Measurements from ENCODE around the gene TRAPPC11.

The TRAPPC11 gene

DNA sequence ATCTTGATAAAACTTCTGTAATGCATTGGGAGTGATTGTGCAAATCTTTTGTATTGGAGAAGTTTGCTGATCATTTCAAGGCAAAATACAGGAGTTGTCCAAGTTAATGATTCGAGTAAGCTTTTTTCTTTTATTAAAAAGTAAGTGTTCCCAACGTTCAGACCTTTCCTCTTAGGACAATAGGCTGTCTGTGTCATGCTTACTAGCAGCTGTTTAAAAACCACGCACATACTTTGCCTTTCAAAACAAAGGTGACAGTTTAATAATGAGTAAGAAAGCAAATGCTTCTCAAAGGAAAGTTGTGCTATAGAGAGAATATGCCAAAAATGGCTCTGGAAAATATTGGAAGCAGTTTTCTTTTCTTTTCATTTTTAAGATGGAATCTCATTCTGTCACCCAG is 11.2 kb downstream of the TRAPPC11 start:
- no peak overlapping the region for H3K4me3 ChIP-seq (ENCODE audit: low read depth, low read length)
- TF ChIP-seq, protein P1, sequence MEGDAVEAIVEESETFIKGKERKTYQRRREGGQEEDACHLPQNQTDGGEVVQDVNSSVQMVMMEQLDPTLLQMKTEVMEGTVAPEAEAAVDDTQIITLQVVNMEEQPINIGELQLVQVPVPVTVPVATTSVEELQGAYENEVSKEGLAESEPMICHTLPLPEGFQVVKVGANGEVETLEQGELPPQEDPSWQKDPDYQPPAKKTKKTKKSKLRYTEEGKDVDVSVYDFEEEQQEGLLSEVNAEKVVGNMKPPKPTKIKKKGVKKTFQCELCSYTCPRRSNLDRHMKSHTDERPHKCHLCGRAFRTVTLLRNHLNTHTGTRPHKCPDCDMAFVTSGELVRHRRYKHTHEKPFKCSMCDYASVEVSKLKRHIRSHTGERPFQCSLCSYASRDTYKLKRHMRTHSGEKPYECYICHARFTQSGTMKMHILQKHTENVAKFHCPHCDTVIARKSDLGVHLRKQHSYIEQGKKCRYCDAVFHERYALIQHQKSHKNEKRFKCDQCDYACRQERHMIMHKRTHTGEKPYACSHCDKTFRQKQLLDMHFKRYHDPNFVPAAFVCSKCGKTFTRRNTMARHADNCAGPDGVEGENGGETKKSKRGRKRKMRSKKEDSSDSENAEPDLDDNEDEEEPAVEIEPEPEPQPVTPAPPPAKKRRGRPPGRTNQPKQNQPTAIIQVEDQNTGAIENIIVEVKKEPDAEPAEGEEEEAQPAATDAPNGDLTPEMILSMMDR (IDR thresholded peaks at IDR 0.05; ENCODE audit: low read depth, low read length), result no peak

DNA sequence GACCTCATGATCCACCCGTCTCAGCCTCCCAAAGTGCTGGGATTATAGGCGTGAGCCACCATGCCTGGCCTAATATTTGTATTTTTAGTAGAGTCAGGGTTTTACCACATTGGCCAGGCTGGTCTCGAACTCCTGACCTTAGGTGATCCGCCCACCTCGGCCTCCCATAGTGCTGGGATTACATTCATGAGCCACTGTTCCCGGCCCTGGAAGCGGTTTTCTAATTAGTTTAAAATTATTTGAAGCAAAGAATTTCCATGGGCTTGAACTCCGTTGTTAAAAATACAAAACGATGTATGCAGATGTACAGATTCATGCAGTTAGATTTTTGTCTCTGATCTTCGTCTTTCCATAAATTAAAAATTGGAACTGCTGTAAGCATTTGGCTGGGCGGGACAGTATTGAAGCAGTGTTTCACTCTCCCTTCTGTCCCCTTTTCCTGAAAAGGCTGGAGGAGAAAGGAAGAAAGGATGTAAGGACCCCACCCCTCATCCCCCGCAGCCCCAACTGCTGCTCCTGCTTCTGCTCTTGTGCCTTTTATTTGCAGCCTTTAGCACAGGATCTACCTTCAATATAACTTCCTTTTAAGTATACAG is 12.0 kb downstream of the TRAPPC11 start:
- TF ChIP-seq, protein P1 (IDR thresholded peaks at IDR 0.05; ENCODE audit: low read depth, low read length), result no peak
- H3K4me3 ChIP-seq (ENCODE audit: low read depth, low read length), result no peak overlapping the region

GRCh38 chr4:183674153-183674552 is 15.1 kb downstream of the TRAPPC11 start:
- TF ChIP-seq, protein P1 (IDR thresholded peaks at IDR 0.05; ENCODE audit: low read depth, low read length), result no peak
- H3K4me3 ChIP-seq (ENCODE audit: low read depth, low read length), result no peak overlapping the region

DNA sequence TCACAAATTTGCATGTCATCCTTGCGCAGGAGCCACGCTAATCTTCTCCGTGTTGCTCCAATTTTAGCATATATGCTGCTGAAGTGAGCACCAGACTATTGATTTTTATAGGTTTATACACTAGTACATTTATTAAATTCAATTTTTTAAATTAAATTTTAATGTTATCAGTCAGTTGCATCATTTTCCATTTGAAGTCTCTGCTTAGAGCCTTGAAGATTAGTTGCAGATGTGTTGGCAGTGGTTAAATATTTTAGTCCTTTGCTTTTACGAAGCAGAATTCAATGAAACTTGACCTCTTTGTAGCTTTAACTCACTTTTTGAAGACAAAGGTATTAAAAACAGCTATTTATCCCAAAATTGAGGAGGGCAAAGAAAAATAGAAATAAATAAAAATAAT is 16.5 kb downstream of the TRAPPC11 start:
- H3K4me3 ChIP-seq (ENCODE audit: low read depth, low read length), result no peak overlapping the region

DNA sequence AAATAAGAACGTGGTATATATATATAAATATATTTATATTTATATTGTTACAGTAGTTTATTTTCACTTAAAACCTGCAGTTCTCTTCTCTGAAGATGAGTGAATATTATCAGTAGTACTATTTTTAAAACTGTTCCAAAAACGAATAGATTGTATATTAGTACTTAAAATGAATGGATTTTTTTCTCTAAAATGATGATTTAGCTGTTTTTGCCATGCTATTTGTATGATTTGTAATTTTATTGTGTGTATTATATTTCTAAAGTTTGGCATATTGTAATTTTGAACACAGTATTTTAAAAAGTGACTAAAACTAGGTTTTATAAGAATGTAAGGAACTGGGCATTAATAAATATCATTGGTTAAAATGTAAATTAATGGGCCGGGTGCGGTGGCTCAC is 22.0 kb downstream of the TRAPPC11 start:
- TF ChIP-seq, protein P1 (IDR thresholded peaks at IDR 0.05; ENCODE audit: low read depth, low read length), result no peak
- no peak overlapping the region for H3K4me3 ChIP-seq (ENCODE audit: low read depth, low read length)

More for the DNA sequence above, 16.5 kb downstream of the TRAPPC11 start:
- TF ChIP-seq, protein P1 (IDR thresholded peaks at IDR 0.05; ENCODE audit: low read depth, low read length), result no peak

- H3K4me3 ChIP-seq (ENCODE audit: low read depth, low read length), result no peak overlapping the region
- TF ChIP-seq, protein P1 (IDR thresholded peaks at IDR 0.05; ENCODE audit: low read depth, low read length), result no peak
Observed at GRCh38 chr4:183686461-183686860, 27.4 kb downstream of the TRAPPC11 start.

- TF ChIP-seq, protein P1 (IDR thresholded peaks at IDR 0.05; ENCODE audit: low read depth, low read length), result no peak
- H3K4me3 ChIP-seq (ENCODE audit: low read depth, low read length), result no peak overlapping the region
Observed at GRCh38 chr4:183688216-183688615, 29.1 kb downstream of the TRAPPC11 start.
